Measurements from ENCODE around the gene OSBPL5.

Gene OSBPL5

GRCh38 chr11:3164552-3165151 is 458 bp downstream of the OSBPL5 start:
- no peak for DNase-seq (ENCODE audit: low read depth in 2 of 2, low spot score in 1 of 2)

GRCh38 chr11:3164138-3164551 is 965 bp downstream of the OSBPL5 start:
- no peak for DNase-seq (ENCODE audit: low read depth in 2 of 2, low spot score in 1 of 2)

GRCh38 chr11:3163241-3163981 is 1.7 kb downstream of the OSBPL5 start:
- DNase-seq (ENCODE audit: low read depth in 2 of 2, low spot score in 1 of 2) = no peak

- DNase-seq (ENCODE audit: low read depth in 2 of 2, low spot score in 1 of 2) = no peak
Measured at GRCh38 chr11:3162410-3163240, 2.5 kb downstream of the OSBPL5 start.

GRCh38 chr11:3161720-3162409 is 3.2 kb downstream of the OSBPL5 start:
- DNase-seq (ENCODE audit: low read depth in 2 of 2, low spot score in 1 of 2) = no peak

- no peak for DNase-seq (ENCODE audit: low read depth in 2 of 2, low spot score in 1 of 2)
Measured at GRCh38 chr11:3161309-3161708, 3.8 kb downstream of the OSBPL5 start.

- no peak for DNase-seq (ENCODE audit: low read depth in 2 of 2, low spot score in 1 of 2)
Measured at GRCh38 chr11:3160252-3161031, 4.7 kb downstream of the OSBPL5 start.

- DNase-seq (ENCODE audit: low read depth in 2 of 2, low spot score in 1 of 2) = no peak
Measured at GRCh38 chr11:3159296-3160190, 5.6 kb downstream of the OSBPL5 start.

- no peak for DNase-seq (ENCODE audit: low read depth in 2 of 2, low spot score in 1 of 2)
Measured at GRCh38 chr11:3158821-3159220, 6.3 kb downstream of the OSBPL5 start.

GRCh38 chr11:3158131-3158591 is 6.9 kb downstream of the OSBPL5 start:
- no peak for DNase-seq (ENCODE audit: low read depth in 2 of 2, low spot score in 1 of 2)

- no peak for DNase-seq (ENCODE audit: low read depth in 2 of 2, low spot score in 1 of 2)
Measured at GRCh38 chr11:3157381-3158130, 7.6 kb downstream of the OSBPL5 start.

- no peak for DNase-seq (ENCODE audit: low read depth in 2 of 2, low spot score in 1 of 2)
Measured at GRCh38 chr11:3156661-3157311, 8.3 kb downstream of the OSBPL5 start.

- DNase-seq (ENCODE audit: low read depth in 2 of 2, low spot score in 1 of 2) = no peak
Measured at GRCh38 chr11:3156282-3156660, 8.8 kb downstream of the OSBPL5 start.

- DNase-seq (ENCODE audit: low read depth in 2 of 2, low spot score in 1 of 2) = no peak
Measured at GRCh38 chr11:3155691-3156258, 9.3 kb downstream of the OSBPL5 start.

GRCh38 chr11:3155216-3155615 is 9.9 kb downstream of the OSBPL5 start:
- no peak for DNase-seq (ENCODE audit: low read depth in 2 of 2, low spot score in 1 of 2)

GRCh38 chr11:3154001-3154599 is 11.0 kb downstream of the OSBPL5 start:
- DNase-seq (ENCODE audit: low read depth in 2 of 2, low spot score in 1 of 2) = no peak

- no peak for DNase-seq (ENCODE audit: low read depth in 2 of 2, low spot score in 1 of 2)
Measured at GRCh38 chr11:3153291-3153861, 11.7 kb downstream of the OSBPL5 start.

Measured in stimulated activated CD8-positive, alpha-beta memory T cell treated with anti-CD3 and anti-CD28 coated beads, Interleukin-4, amount 100 ng/mL, for 1 hour (primary cell).